ENCODE data around the gene MPV17L2.

GRCh38 chr19:18229915-18230314 is 36.9 kb downstream of the MPV17L2 start:
- no peak for TF ChIP-seq REST (IDR thresholded peaks at IDR 0.05)
- no peak for TF ChIP-seq CTCF (IDR thresholded peaks at IDR 0.05; ENCODE audit: low read depth, low read length, missing input control)
- no peak for TF ChIP-seq YY1 (IDR thresholded peaks at IDR 0.05)
- no peak for TF ChIP-seq RAD21 (IDR thresholded peaks at IDR 0.05)
- TF ChIP-seq TAF1 (conservative IDR thresholded peaks at IDR 0.05): no peak
- TF ChIP-seq MAX (IDR thresholded peaks at IDR 0.05): no peak
